GM18498 (cell line): ENCODE measurements around the gene SLC4A7.
"Not testable (repeated sequence)": the region's sequence is repeated elsewhere in the genome, so short reads cannot be mapped to it uniquely, and the experiment has no call there.

ENCODE experiments used
- ATAC-seq: cut with Tn5 transposase; IDR thresholded peaks from one replicate; pipeline ENCODE4 v1.9.1; 2021; ENCODE audit warnings: mild to moderate bottlenecking, moderate library complexity; ENCODE audit not compliant: unreplicated experiment

SLC4A7 gene

GRCh38 chr3:27438352-27438751 lies 45.8 kb downstream of the SLC4A7 start:
- ATAC-seq: not testable (repeated sequence)

GRCh38 chr3:27431116-27431515 lies 53.1 kb downstream of the SLC4A7 start:
- ATAC-seq: no peak

GRCh38 chr3:27429909-27430308 lies 54.3 kb downstream of the SLC4A7 start:
- no peak for ATAC-seq

- no peak for ATAC-seq
Observed at GRCh38 chr3:27428446-27428845, 55.7 kb downstream of the SLC4A7 start.

GRCh38 chr3:27426926-27427325 lies 57.3 kb downstream of the SLC4A7 start:
- ATAC-seq: no peak

- no peak for ATAC-seq
Observed at GRCh38 chr3:27425896-27426565, 58.2 kb downstream of the SLC4A7 start.

GRCh38 chr3:27424812-27425521 lies 59.2 kb downstream of the SLC4A7 start:
- not testable (repeated sequence) for ATAC-seq

GRCh38 chr3:27423463-27423862 lies 60.7 kb downstream of the SLC4A7 start:
- ATAC-seq: no peak

- no peak for ATAC-seq
Observed at GRCh38 chr3:27422617-27423016, 61.6 kb downstream of the SLC4A7 start.

- ATAC-seq: no peak
Observed at GRCh38 chr3:27415202-27415601, 69.0 kb downstream of the SLC4A7 start.

GRCh38 chr3:27392950-27393679 lies 91.1 kb downstream of the SLC4A7 start:
- ATAC-seq: peak; percentile 81

- not testable (repeated sequence) for ATAC-seq
Observed at GRCh38 chr3:27392414-27392813, 91.8 kb downstream of the SLC4A7 start.

GRCh38 chr3:27391796-27392195 lies 92.4 kb downstream of the SLC4A7 start:
- ATAC-seq: no peak

- no peak for ATAC-seq
Observed at GRCh38 chr3:27387625-27388024, 96.6 kb downstream of the SLC4A7 start.

GRCh38 chr3:27385504-27385903 lies 98.7 kb downstream of the SLC4A7 start:
- ATAC-seq: no peak

GRCh38 chr3:27384191-27384590 lies 100.0 kb downstream of the SLC4A7 start:
- ATAC-seq: no peak

GRCh38 chr3:27380433-27381357 lies 103.5 kb downstream of the SLC4A7 start:
- no peak for ATAC-seq

- no peak for ATAC-seq
Observed at GRCh38 chr3:27378331-27378730, 105.9 kb downstream of the SLC4A7 start.

- ATAC-seq: no peak
Observed at GRCh38 chr3:27376109-27376772, 107.9 kb downstream of the SLC4A7 start.
